Bronchial epithelial cell (primary cell): Measurements from ENCODE around the gene NOTCH1. TPM values are rescaled to one million over a fixed set of nuclear protein-coding genes. Genes with fewer than 3 reads are reported as not detected.

Experiments used
- DNase-seq: peaks from one replicate; pipeline ENCODE4 v3.0.0-alpha.2; 2010; ENCODE audit warnings: low read depth
- FAIRE-seq: peaks from 2 replicates; lab custom pipeline; 2011; peaks lifted over from hg19 to GRCh38; lab: Jason Lieb, UNC
- H3K27me3 ChIP-seq: 2 replicates; pipeline ENCODE4 v1.5.1; 2011; ENCODE audit warnings: low read length; ENCODE audit not compliant: control insufficient read depth, insufficient read depth
- H3K36me3 ChIP-seq: 2 replicates; pipeline ENCODE4 v1.5.1; 2011; ENCODE audit warnings: low read length; ENCODE audit not compliant: control insufficient read depth, insufficient read depth
- H3K4me3 ChIP-seq: 2 replicates; pipeline ENCODE4 v1.5.1; 2011; ENCODE audit warnings: mild to moderate bottlenecking, low read depth, low read length, control low read depth
- CTCF ChIP-seq: IDR thresholded peaks from 2 replicates; pipeline ENCODE4 v1.5.1; 2011; ENCODE audit warnings: mild to moderate bottlenecking, moderate library complexity, low read length, control low read depth, inconsistent platforms; ENCODE audit not compliant: insufficient read depth, severe bottlenecking
- total RNA-seq: library from RNA; depleted of rRNA; stranded (reverse); fragments of >200 nt; gene quantifications from 2 replicates; pipeline ENCODE4 v1.2.1, GENCODE V29; 2014

The NOTCH1 gene
- total RNA-seq, 1 donor from 2014 or later: 70.0 TPM

GRCh38 chr9:136502196-136502595 lies 43.7 kb downstream of the NOTCH1 start:
- no peak for DNase-seq
- Histone ChIP-seq H3K4me3 (no peak overlapping the region), H3K36me3 (peaks cover 75% of the 10 kb centered on the region), H3K27me3 (no peaks in the 10 kb centered on the region)
- no peak for FAIRE-seq
- TF ChIP-seq CTCF: no peak

GRCh38 chr9:136501686-136502085 lies 44.2 kb downstream of the NOTCH1 start:
- no peak for TF ChIP-seq CTCF
- Histone ChIP-seq H3K4me3 (no peak overlapping the region), H3K27me3 (no peaks in the 10 kb centered on the region), H3K36me3 (peaks cover 76% of the 10 kb centered on the region)
- FAIRE-seq: no peak
- no peak for DNase-seq

DNA sequence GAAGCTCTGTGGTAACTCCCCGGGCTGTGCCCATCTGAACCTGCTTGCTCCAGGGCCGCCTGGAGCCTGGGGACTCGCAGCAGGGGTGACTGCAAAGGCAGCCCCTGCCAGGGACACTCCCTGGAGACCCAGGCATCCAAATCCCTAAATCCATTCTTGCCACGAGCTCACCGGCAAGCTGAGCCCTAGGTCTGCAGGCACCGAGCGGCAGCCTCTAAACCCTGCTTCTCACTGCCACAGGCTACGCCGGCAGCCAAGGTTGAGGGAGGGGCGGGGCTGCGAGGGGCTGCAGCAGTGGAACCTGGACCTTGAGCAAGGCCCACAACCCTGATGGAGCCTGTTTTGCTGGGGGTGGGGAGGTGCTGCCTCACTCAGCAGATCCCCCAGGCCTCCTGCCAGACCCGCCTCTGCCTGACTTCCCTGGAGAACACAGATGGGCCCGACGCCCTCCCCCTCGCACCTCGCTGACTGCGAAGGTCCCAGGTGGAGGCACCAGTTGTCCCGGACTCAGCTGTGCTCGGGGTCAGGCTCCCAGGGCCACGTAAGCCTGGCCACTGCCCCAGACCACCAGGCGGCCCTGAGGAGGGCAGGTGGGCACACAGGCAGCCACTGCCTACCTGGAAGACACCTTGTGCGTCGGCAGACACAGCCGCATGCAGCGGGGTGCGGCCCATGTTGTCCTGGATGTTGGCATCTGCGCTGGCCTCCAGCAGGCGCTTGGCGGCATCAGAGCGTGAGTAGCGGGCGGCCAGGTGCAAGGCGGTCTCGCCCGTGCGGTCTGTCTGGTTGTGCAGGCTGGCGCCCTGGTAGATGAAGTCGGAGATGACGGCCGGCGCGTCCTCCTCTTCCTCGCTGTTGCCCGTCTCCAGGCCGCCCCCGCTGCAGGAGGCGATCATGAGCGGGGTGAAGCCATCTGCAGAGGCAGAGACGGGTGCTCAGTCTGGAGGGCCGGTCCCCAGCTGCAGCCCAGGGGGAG lies 45.6 kb downstream of the NOTCH1 start:
- H3K27me3 ChIP-seq: no peaks in the 10 kb centered on the region
- peaks cover 71% of the 10 kb centered on the region for H3K36me3 ChIP-seq
- no peak for DNase-seq
- no peak overlapping the region for H3K4me3 ChIP-seq
- TF ChIP-seq CTCF: no peak
- no peak for FAIRE-seq

DNA sequence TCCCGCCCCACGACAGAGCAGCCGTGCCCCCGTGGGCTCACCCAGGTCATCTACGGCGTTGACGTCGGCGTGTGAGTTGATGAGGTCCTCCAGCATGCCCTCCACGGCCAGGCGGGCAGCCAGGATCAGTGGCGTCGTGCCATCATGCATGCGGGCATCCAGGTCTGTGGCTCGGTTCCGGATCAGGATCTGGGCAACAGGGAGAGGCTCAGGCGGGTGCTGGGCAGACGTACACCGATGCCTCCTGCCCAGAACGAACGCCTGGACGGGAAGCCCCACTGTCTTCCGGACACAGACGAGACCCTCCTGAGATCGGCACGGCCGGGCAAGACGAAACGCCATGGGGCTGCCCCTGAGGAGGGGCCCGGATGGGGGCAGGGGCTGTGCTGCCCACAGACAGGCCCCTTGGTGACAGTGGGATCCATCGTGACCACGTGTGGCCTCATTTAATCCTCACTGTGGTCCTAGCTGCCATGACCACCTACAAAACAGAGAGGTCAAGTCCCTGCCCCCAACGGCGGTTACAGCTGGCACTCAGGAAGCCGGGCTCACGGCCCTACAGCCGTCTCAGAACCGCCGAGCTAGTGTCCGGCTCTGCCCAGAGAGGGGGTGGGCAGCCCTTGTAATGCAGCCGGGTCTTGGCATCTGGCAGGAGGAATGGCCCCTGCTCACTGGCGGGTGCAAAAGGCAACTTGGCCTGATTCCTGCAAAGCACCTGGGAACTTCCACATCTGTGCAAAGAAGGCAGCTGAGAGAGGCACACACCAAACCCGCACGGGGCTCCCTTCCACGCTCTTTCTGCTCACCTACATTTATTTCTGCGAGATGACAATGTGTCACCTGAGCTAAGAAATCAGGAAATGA lies 46.5 kb downstream of the NOTCH1 start:
- peaks cover 62% of the 10 kb centered on the region for H3K36me3 ChIP-seq
- no peaks in the 10 kb centered on the region for H3K27me3 ChIP-seq
- TF ChIP-seq CTCF: no peak
- H3K4me3 ChIP-seq: no peak overlapping the region
- FAIRE-seq (peak; percentile 36), DNase-seq (no peak)

DNA sequence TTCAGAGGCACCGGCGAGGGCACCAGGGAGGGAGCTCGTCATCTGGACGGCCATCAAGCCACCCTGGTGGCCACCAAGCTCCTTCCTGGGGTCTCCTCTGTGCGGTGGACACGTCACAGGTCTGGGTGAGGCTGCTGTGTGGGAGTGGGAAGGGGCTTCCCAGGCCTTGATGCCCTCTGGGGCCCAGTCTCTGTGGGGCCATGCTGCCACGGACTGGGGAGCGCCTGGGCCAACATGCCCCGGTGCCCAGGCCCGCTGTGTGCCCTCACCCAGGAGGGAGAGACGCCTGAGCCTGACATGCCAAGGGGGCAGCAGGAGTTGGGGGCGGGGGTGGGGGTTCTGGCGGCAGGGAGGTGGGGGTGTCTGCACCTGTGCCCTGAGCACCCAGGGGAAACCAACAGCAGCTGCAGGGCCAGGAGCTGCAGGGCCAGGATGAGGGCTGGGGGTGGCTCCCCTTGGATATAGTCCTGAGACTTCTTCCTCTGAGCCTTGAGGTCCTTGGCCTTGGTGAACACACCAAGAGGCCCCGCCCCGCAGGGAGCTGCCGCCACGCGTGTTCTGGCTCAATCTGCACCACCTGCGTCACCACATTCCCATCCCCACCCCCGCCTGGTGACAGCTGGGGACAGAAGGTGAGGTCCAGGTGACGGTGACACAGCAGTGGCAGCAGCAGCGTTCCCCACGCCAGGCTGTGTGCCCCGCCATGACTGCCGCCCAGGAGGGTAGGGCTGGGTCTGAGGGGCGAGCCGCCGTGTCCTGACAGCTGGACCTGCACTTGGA lies 47.7 kb downstream of the NOTCH1 start:
- no peak for DNase-seq
- no peak for TF ChIP-seq CTCF
- peaks cover 50% of the 10 kb centered on the region for H3K36me3 ChIP-seq
- FAIRE-seq: no peak
- H3K27me3 ChIP-seq: no peaks in the 10 kb centered on the region
- no peak overlapping the region for H3K4me3 ChIP-seq
